IMR-90 (cell line): ENCODE data around the gene SH3RF3.

Source experiments
- BHLHE40 ChIP-seq: fragments of 150-350 bp; IDR thresholded peaks from 2 replicates; pipeline ENCODE4 v1.6.1; 2016; ENCODE audit warnings: mild to moderate bottlenecking, low read depth, low read length
- CEBPB ChIP-seq: IDR thresholded peaks from 2 replicates; pipeline ENCODE4 v1.6.1; 2012; ENCODE audit warnings: low read depth, low read length, improper control_type of control experiment
- CTCF ChIP-seq: conservative IDR thresholded peaks from 2 replicates; pipeline ENCODE4 v1.5.1; 2012; ENCODE audit warnings: mild to moderate bottlenecking, low read depth, low read length, improper control_type of control experiment
- ELK1 ChIP-seq: fragments of 150-350 bp; IDR thresholded peaks from 2 replicates; pipeline ENCODE4 v1.6.1; 2016; ENCODE audit warnings: low read depth, mild to moderate bottlenecking, low read length, moderate library complexity, borderline replicate concordance
- FOS ChIP-seq: fragments of 150-350 bp; IDR thresholded peaks from 2 replicates; pipeline ENCODE4 v1.6.1; 2016; ENCODE audit warnings: low read depth, low read length
- MAFK ChIP-seq: IDR thresholded peaks from 2 replicates; pipeline ENCODE4 v1.6.1; 2012; ENCODE audit warnings: low read depth, low read length, improper control_type of control experiment
- POLR2A ChIP-seq: IDR thresholded peaks from 2 replicates; pipeline ENCODE4 v1.6.1; 2012; ENCODE audit warnings: mild to moderate bottlenecking, low read depth, low read length
- RAD21 ChIP-seq: IDR thresholded peaks from 2 replicates; pipeline ENCODE4 v1.6.1; 2012; ENCODE audit warnings: low read length, improper control_type of control experiment
- RCOR1 ChIP-seq: IDR thresholded peaks from 2 replicates; pipeline ENCODE4 v1.6.1; 2012; ENCODE audit warnings: mild to moderate bottlenecking, low read length, improper control_type of control experiment; ENCODE audit not compliant: insufficient replicate concordance
- RFX5 ChIP-seq: IDR thresholded peaks from 2 replicates; pipeline ENCODE4 v1.8.0; 2012; ENCODE audit warnings: low read depth, mild to moderate bottlenecking, low read length, moderate library complexity
- USF2 ChIP-seq: fragments of 150-350 bp; IDR thresholded peaks from 2 replicates; pipeline ENCODE4 v1.6.1; 2017; ENCODE audit warnings: mild to moderate bottlenecking, antibody characterized with exemption, low read length, low read depth

- TF ChIP-seq MAFK (no peak), BHLHE40 (no peak), RFX5 (no peak), CTCF (peak; percentile 32), FOS (no peak), RCOR1 (no peak), USF2 (no peak), CEBPB (no peak), RAD21 (no peak), POLR2A (no peak), ELK1 (no peak)
These were observed 192.6 kb downstream of the SH3RF3 start for GRCh38 chr2:109321570-109321969.
